Brain microvascular endothelial cell (primary cell): ENCODE results near the gene PCDHGB6.
A peak's percentile ranks its signal among the peaks of the same experiment; 100 is the strongest.

Source experiments
- DNase-seq: peaks from one replicate; pipeline ENCODE4 v3.0.0-alpha.2; 2020
- H3K27ac ChIP-seq: fragments of 250-450 bp; sonication (Bioruptor Pico); 2 replicates; pipeline ENCODE4 v1.5.1; 2020; ENCODE audit warnings: mild to moderate bottlenecking, moderate library complexity
- H3K27me3 ChIP-seq: fragments of 250-450 bp; sonication (Bioruptor Pico); replicated peaks from 2 replicates; pipeline ENCODE4 v1.5.1; 2020; ENCODE audit warnings: mild to moderate bottlenecking
- H3K36me3 ChIP-seq: fragments of 250-450 bp; sonication (Bioruptor Pico); replicated peaks from 2 replicates; pipeline ENCODE4 v1.5.1; 2020; ENCODE audit warnings: mild to moderate bottlenecking
- H3K4me3 ChIP-seq: 2 replicates; pipeline ENCODE4 v1.5.1; 2011; ENCODE audit warnings: low read depth, mild to moderate bottlenecking, control low read depth, low read length, moderate library complexity
- CTCF ChIP-seq: IDR thresholded peaks from 2 replicates; pipeline ENCODE4 v1.5.1; 2011; ENCODE audit warnings: low read depth, mild to moderate bottlenecking, moderate library complexity, low read length, control low read depth, inconsistent platforms; ENCODE audit errors: missing control alignments
- in situ Hi-C: cut with HindIII; loops from 2 replicates; pipeline ENCODE4 v1.10.0; 2017; ENCODE audit warnings: low sequenced_read_pairs, low pct_ligation_motif_present

Gene PCDHGB6

GRCh38 chr5:141419074-141419880, 11.5 kb downstream of the PCDHGB6 start:
- no peak overlapping the region for H3K27ac ChIP-seq
- in situ Hi-C loops: loop anchor here (25.0 kb wide), 1 partner anchor 93 kb away; no protein-coding TSS in a partner anchor
- no peak for DNase-seq
- no peaks in the 10 kb centered on the region for H3K27me3 ChIP-seq
- H3K4me3 ChIP-seq: no peak overlapping the region
- no peak for TF ChIP-seq CTCF
- H3K36me3 ChIP-seq: no peaks in the 10 kb centered on the region

- no peaks in the 10 kb centered on the region for H3K36me3 ChIP-seq
- peak; percentile 60 for DNase-seq
- in situ Hi-C loops: loop anchor here (25.0 kb wide), 1 partner anchor 91 kb away; no protein-coding TSS in a partner anchor
- H3K27ac ChIP-seq: no peak within 1 kb of the TSS
- TF ChIP-seq CTCF: peak; percentile 74
- H3K4me3 ChIP-seq: peak within 1 kb of the TSS; percentile 62
- H3K27me3 ChIP-seq: no peaks in the 10 kb centered on the region
Measured at GRCh38 chr5:141420855-141421488, 13.2 kb downstream of the PCDHGB6 start, which contains the start of gene PCDHGA11. Gene PCDHGA11 (plus strand): TSS chr5:141421051. CDS start chr5:141421228, 177 bp downstream.

GRCh38 chr5:141421489-141421855, 13.7 kb downstream of the PCDHGB6 start:
- Histone ChIP-seq H3K4me3 (peak overlapping the region; percentile 62), H3K36me3 (no peaks in the 10 kb centered on the region), H3K27ac (no peak overlapping the region), H3K27me3 (no peaks in the 10 kb centered on the region)
- TF ChIP-seq CTCF: no peak
- no peak for DNase-seq
- in situ Hi-C loops: loop anchor here (25.0 kb wide), 1 partner anchor 91 kb away; no protein-coding TSS in a partner anchor

- in situ Hi-C loops: loop anchor here (25.0 kb wide), 1 partner anchor 89 kb away; no protein-coding TSS in a partner anchor
Measured at GRCh38 chr5:141422742-141423291, 15.0 kb downstream of the PCDHGB6 start.

More at GRCh38 chr5:141422742-141423291, 15.0 kb downstream of the PCDHGB6 start:
- H3K36me3 ChIP-seq: no peaks in the 10 kb centered on the region
- no peak overlapping the region for H3K27ac ChIP-seq
- no peak overlapping the region for H3K4me3 ChIP-seq
- no peaks in the 10 kb centered on the region for H3K27me3 ChIP-seq
- TF ChIP-seq CTCF: no peak
- DNase-seq: no peak
